Heart left ventricle (tissue), 13 donors: ENCODE data around the gene ALOX12.
A peak's percentile ranks its signal among the peaks of the same experiment; 100 is the strongest.

ENCODE experiments used
- POLR2A ChIP-seq, 2 donors: fragments of 450-650 bp; IDR thresholded peaks; one replicate each; pipeline ENCODE4 v1.6.1; 2017; ENCODE audit warnings: antibody characterized with exemption in 2 of 2, mild to moderate bottlenecking in 2 of 2, moderate library complexity in 2 of 2
- TF ChIP-seq, protein P1 (sequence below), 12 donors: fragments of 200-600 bp; sonication (generic) in 4 of 12; IDR thresholded peaks; one replicate each; pipeline versions ENCODE4 v1.5.0 to v1.8.0; 2018 to 2022; ENCODE audit warnings: antibody characterized with exemption in 12 of 12, mild to moderate bottlenecking in 5 of 12
- donor health status: ischemic (EF 13 %, LVEDD 7.1; RV severe dilation, severe dysfunction).
- donor health status: DM: no; HTN: yes; CAD: no.
- donor health status: DM: no; HTN: no; CAD: no.
- donor health status: ischemic (EF 25% LVEDD 6.9; RV normal size, moderate dysfunction).
- donor health status: ischemic (EF 25% LVEDD 5.7; RV mildly dilated, moderate dysfunction).
- donor health status: ischemic (EF 35%, LVEDD 5.7; RV mildly dilated, moderate dysfunction).
- donor health status: nonischemic (EF 11% LVEDD 7.7; RV severe dilation, severe dysfunction).
- donor health status: DM: yes; HTN: yes; CAD: no.
- donor health status: PGD.
- donor health status: ischemic (EF 29% LVEDD 5.4; RV normal size, mild dysfunction).
- donor health status: nonischemic (EF 23%, LVEDD 6.1; RV moderate dilation, normal function).

DNA sequence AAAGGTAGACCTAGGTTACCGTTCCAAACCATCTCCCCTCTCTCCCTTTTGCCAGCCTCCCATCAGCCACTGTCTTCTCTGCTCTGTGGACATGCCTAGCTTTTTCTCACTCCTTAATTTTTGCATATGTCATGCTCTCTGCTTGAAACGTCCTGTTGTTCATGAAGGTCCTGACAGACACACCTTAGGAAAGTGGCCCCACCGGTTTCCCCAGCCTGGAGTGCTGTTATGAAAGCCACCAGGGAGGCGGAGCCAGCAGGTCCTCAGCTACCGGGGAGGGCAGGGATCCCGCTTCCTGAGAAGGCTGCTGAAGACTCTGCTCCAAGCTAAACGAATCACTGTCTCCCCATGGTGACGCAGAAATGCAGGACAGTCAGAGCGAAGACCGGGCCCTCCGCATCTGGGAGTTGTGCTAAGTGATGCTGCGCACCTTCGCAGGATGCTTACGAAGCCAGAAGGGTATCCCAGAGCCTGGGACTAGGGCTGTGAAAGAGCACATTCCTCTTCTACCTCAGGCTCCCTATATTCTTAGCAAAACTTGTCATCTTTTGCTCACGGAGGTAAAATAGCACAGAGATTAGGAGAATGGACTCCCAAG lies 50.4 kb downstream of the ALOX12 start:
- TF ChIP-seq, protein P1, sequence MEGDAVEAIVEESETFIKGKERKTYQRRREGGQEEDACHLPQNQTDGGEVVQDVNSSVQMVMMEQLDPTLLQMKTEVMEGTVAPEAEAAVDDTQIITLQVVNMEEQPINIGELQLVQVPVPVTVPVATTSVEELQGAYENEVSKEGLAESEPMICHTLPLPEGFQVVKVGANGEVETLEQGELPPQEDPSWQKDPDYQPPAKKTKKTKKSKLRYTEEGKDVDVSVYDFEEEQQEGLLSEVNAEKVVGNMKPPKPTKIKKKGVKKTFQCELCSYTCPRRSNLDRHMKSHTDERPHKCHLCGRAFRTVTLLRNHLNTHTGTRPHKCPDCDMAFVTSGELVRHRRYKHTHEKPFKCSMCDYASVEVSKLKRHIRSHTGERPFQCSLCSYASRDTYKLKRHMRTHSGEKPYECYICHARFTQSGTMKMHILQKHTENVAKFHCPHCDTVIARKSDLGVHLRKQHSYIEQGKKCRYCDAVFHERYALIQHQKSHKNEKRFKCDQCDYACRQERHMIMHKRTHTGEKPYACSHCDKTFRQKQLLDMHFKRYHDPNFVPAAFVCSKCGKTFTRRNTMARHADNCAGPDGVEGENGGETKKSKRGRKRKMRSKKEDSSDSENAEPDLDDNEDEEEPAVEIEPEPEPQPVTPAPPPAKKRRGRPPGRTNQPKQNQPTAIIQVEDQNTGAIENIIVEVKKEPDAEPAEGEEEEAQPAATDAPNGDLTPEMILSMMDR (IDR thresholded peaks at IDR 0.05): peak in 2 of 12 donors; percentile 5 to 9
- no peak for TF ChIP-seq POLR2A (IDR thresholded peaks at IDR 0.05)
